ENCODE data around the gene MKLN1. TPM values are rescaled to one million over a fixed set of nuclear protein-coding genes. Genes with fewer than 3 reads are reported as not detected.

Gene MKLN1
- total and polyA plus RNA-seq, 2 of the 13 experiments (the other 11 are each of a cell fraction or from before 2014, with no cell fraction given): 33.6 to 43.5 TPM

DNA sequence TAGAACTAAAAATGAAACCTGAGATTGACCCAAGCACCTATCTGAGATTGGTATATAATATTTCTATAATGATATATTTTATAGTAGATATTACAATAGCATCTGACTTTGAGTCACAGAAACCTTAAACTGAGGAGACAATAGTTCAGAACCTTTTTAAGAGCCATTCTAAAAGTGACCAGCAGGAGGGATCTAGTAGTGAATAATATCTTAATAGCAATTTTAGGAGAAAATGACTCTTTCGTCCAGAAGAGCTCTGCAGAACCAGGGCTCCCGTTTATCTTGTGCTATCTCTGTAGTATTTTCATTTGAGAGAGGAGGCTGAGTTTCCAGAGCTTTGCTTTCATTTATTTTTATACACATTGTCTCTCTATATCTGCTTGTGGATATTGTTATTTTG, 160.7 kb downstream of the MKLN1 start:
- DNase-seq (ENCODE audit: low spot score): no peak
- no peak for FAIRE-seq
- 97% methylated on average over 2 of the region's 2 CpGs for WGBS (ENCODE audit: low lambda C conversion rate)
- BruUV-seq (replicated peaks): no TSS peak
- H3K79me2 ChIP-seq (ENCODE audit: insufficient read depth, low read length): no peaks in the 10 kb centered on the region
- intact Hi-C loops (cut with micrococcal nuclease; ENCODE audit: unreplicated experiment): no loop called here
- H3K4me2 ChIP-seq (ENCODE audit: low read depth, low read length): no peak overlapping the region
- in situ Hi-C loops (cut with HindIII; ENCODE audit: extremely low pct_ligation_motif_present, low pct_unique_long_range_greater_than_20kb): no loop called here
- H3K9me3 ChIP-seq (ENCODE audit: low read length): no peaks in the 10 kb centered on the region
- no peaks in the 10 kb centered on the region for H3K4me1 ChIP-seq (ENCODE audit: insufficient read depth, low read length)
- no peak overlapping the region for H3K9ac ChIP-seq (ENCODE audit: insufficient read depth, low read depth, low read length)
- no peak overlapping the region for H3K4me3 ChIP-seq (replicated peaks in 1 of 3; ENCODE audit: insufficient read depth in 1 of 3, low read depth in 2 of 3, low read length in 3 of 3)
- no peak for TF ChIP-seq RBFOX2 (IDR thresholded peaks at IDR 0.05; ENCODE audit: low read depth, low read length)
- H3K27me3 ChIP-seq (ENCODE audit: control insufficient read depth in 1 of 2, insufficient read depth in 2 of 2, low read length in 2 of 2): no peaks in the 10 kb centered on the region
- H4K20me1 ChIP-seq (ENCODE audit: insufficient read depth, low read length): no peaks in the 10 kb centered on the region
- no peak overlapping the region for H2AFZ ChIP-seq (ENCODE audit: low read length)
- POLR2A ChIA-PET: no interaction called here
- peaks cover 2 to 11% of the 10 kb centered on the region in 2 experiments; a peak in 3 of 5 replicates for H3K36me3 ChIP-seq (replicated peaks in 1 of 2; ENCODE audit: control insufficient read depth in 1 of 2, insufficient read depth in 2 of 2, low read length in 2 of 2)
- H3K27ac ChIP-seq (ENCODE audit: extremely low read length, insufficient read depth, low read length): no peak overlapping the region
- CTCF ChIA-PET (ENCODE audit: low intra/inter-chr PET ratio, low total read pairs): no interaction called here
- no peak; the same call in 2 of the 3 replicates for ATAC-seq

DNA sequence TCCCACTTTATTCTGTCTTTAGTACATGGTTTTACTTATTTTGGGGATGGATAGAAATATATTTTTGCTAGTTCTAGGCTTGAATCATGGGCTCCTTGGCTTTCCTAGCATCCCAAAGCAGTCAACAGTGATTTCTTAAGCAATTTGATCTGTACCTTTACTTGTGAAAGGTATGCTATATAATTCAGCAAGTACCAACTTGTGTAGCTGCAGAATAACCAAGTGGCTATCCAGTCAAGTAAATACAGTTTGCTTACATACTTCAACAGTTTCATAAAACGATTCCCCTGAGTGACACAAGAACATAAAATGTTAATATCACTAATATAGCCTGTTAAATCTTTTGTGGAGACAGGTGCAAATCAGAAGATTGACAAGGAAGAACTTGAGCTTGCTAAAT, 161.5 kb downstream of the MKLN1 start:
- CTCF ChIA-PET (ENCODE audit: low intra/inter-chr PET ratio, low total read pairs): no interaction called here

More for the DNA sequence above, 161.5 kb downstream of the MKLN1 start:
- no peak for DNase-seq (ENCODE audit: low spot score)
- Histone ChIP-seq H3K4me2 (ENCODE audit: low read depth, low read length) (no peak overlapping the region), H3K27ac (ENCODE audit: extremely low read length, insufficient read depth, low read length) (no peak overlapping the region), H3K9me3 (ENCODE audit: low read length) (no peaks in the 10 kb centered on the region), H3K9ac (ENCODE audit: insufficient read depth, low read depth, low read length) (no peak overlapping the region), H3K4me1 (ENCODE audit: insufficient read depth, low read length) (no peaks in the 10 kb centered on the region), H3K36me3 (replicated peaks in 1 of 2; ENCODE audit: control insufficient read depth in 1 of 2, insufficient read depth in 2 of 2, low read length in 2 of 2) (peaks cover 0 to 9% of the 10 kb centered on the region in 2 experiments; a peak in 2 of 5 replicates), H4K20me1 (ENCODE audit: insufficient read depth, low read length) (no peaks in the 10 kb centered on the region), H3K27me3 (ENCODE audit: control insufficient read depth in 1 of 2, insufficient read depth in 2 of 2, low read length in 2 of 2) (no peaks in the 10 kb centered on the region), H3K4me3 (replicated peaks in 1 of 3; ENCODE audit: insufficient read depth in 1 of 3, low read depth in 2 of 3, low read length in 3 of 3) (no peak overlapping the region), H2AFZ (ENCODE audit: low read length) (no peak overlapping the region), H3K79me2 (ENCODE audit: insufficient read depth, low read length) (no peaks in the 10 kb centered on the region)
- FAIRE-seq: no peak
- intact Hi-C loops (cut with micrococcal nuclease; ENCODE audit: unreplicated experiment): no loop called here
- BruUV-seq (replicated peaks): no TSS peak
- ATAC-seq: no peak
- in situ Hi-C loops (cut with HindIII; ENCODE audit: extremely low pct_ligation_motif_present, low pct_unique_long_range_greater_than_20kb): no loop called here
- no peak for TF ChIP-seq ZNF670 (CRISPR knock-in tag; IDR thresholded peaks at IDR 0.05; ENCODE audit: borderline replicate concordance)
- TF ChIP-seq, protein P1, sequence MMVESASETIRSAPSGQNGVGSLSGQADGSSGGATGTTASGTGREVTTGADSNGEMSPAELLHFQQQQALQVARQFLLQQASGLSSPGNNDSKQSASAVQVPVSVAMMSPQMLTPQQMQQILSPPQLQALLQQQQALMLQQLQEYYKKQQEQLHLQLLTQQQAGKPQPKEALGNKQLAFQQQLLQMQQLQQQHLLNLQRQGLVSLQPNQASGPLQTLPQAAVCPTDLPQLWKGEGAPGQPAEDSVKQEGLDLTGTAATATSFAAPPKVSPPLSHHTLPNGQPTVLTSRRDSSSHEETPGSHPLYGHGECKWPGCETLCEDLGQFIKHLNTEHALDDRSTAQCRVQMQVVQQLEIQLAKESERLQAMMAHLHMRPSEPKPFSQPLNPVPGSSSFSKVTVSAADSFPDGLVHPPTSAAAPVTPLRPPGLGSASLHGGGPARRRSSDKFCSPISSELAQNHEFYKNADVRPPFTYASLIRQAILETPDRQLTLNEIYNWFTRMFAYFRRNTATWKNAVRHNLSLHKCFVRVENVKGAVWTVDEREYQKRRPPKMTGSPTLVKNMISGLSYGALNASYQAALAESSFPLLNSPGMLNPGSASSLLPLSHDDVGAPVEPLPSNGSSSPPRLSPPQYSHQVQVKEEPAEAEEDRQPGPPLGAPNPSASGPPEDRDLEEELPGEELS (CRISPR knock-in tag; IDR thresholded peaks at IDR 0.05): no peak
- POLR2A ChIA-PET: no interaction called here
- WGBS (ENCODE audit: low lambda C conversion rate): 82% methylated on average over 1 of the region's 1 CpG

Data from HepG2 (cell line).